DMS79 (cell line): ENCODE measurements around the gene RASL10B.
"Not testable (repeated sequence)": the region's sequence is repeated elsewhere in the genome, so short reads cannot be mapped to it uniquely, and the experiment has no call there.

Source experiments
- DNase-seq: peaks from one replicate; lab custom pipeline; 2025; lab: John Stamatoyannopoulos, UW

RASL10B gene, protein sequence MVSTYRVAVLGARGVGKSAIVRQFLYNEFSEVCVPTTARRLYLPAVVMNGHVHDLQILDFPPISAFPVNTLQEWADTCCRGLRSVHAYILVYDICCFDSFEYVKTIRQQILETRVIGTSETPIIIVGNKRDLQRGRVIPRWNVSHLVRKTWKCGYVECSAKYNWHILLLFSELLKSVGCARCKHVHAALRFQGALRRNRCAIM

DNA sequence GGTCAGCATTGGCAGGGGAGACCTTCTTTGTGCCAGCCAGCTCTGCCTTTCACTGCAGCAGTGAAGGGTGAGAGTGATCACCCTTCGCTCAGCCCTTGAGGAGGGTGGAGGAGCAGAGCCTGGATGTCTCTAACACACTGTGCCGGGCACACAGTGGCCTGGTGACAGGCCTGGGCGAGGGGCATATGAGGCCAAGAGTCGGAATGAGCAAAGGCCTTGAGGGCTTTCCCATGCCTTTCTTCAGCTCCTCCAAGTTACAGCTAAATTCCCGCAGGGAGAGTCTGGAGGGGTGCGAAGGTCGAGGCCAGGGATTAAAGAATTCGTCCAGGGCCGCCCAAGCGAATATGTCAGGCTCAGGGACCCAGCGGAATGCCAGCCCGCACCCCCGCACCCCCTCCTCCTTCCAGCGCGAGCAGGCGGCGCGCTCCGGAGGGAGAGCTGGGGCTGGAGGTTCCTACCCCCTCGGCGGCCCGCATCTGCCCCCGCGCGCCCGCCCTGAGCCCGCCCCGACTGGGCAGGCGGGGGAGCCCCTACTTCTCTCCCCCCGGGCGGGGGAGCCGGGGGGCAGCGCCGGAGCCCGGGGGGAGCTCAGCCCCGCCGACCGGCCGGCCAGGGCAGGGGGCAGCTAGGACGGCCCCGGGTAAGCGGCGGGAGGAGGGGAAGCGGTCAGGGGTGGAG lies at the start of gene RASL10B:
TSS of gene RASL10B (plus strand) at position 401 of the 678 bp plus-strand sequence. CDS start 3,546 bp downstream, outside the sequence.
- DNase-seq: no peak

DNA sequence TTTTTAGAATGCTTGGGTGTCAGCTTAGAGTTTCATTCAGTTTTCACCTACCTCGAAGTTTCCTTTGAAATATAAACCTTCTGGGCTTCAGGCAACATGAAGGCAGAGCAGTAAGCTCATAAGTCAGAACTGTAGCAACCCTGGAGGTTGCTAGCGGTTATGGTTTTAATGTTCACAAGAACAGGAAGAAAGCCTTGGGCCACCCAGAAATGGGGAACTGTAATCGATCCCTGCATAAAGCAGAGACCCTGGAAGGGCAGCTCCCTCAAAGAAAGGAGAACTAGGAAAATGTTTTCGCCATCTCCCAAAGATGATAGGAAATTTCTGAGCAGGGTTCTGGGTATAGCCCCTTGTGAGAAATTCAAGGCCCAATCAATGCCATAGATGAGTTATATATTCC lies 47.8 kb upstream of the RASL10B start:
- DNase-seq: no peak

DNA sequence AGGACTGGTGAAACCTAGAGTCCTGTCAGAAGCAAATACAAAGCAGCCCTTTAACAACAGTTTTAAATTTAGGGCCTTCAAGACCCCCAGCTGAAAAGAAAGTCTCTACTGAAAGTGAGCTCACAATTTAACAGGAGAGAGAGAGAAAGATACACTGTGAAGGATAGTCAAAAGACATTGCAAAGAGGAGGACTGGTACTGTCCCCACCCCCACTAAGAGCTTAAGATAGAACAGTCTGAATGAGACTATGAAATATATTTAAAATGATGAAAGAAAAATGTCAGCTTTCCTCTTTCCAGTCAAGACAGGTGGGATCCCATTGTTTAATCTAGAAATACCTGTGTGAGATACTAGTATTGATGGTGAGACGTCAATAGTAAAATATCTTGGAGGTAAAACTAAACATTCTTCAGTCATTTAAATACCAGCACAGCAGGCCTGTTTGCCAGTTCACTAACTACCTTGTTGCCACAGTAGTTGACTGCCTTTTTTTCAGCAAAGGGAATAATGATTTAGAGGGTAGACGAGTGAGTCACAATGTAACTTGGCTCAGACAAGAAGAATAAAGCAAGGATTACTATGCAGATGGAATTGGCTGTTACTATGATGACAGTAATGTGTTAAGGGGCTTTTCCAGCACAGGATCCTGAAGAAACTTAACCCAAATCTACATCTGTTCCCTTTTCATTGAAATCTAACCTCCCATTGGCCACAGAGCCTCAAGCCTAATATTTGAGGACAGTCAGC lies 47.2 kb upstream of the RASL10B start:
- no peak for DNase-seq

DNA sequence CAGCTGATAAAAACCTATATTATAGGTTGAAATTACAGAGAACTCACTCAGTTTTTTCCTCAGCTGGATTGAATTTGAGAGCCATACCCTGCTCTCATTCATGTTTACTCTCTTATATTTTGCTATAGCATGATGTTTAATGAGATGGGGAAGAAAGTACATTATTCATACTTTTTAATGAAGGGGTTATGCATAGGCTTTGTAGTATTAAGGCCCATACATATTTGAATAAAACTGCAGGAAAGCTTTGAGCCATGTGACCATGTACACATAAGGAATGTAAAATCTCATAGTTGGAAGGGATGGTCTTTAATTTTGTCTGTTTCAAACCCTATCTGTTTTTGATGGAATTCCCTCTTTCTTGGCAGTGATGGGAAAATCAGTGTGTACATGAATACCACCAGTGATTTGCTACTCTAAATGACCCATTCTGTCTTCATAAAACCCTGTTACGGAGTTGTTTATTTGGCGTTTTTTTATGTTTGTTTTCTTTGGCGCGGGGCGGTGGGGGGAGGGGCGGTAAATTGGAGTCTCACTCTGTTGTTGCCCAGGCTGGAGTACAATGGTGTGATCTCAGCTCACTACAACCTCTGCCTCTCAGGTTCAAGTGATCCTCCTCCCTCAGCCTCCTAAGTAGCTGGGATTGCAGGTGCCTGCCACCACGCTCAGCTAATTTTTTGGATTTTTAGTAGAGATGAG lies 38.8 kb upstream of the RASL10B start:
- DNase-seq: no peak

DNA sequence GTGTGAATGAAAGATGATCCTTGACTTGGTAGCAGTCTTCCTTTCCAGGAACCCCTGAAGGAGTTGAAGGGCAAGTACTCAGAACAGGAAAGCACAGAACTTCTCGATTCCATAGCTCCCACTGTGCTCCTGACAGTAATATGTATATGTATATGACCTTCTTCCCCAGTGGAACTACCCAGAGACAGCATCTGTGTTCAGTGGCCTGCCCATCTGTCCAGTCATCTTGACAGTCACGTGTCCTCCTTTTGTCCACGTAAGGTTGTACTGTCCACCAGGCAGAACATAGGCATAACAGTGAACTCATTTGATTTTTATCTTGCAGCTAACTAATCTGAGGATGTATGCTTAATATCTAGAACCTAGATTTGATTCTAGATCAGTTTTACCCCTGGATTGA lies 37.8 kb upstream of the RASL10B start:
- DNase-seq: no peak

DNA sequence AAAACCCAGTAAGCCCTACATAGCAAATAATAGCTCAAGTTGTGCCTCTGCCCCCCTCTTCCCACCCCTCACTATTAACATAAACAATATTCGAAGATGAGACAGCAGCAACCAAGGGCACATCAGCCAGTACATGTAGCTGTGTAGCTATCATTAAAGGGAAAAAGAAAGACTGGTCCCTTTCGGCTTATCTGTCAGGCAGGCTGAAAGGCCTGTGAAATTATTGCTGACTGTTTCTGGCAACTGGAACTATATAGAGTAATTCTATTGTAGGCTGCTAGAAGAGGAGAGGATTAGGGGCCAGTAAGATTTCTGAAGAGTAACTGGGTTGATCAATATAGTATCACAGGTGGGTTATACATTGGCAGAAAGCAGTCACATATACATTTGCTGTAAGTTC lies 36.5 kb upstream of the RASL10B start:
- no peak for DNase-seq

DNA sequence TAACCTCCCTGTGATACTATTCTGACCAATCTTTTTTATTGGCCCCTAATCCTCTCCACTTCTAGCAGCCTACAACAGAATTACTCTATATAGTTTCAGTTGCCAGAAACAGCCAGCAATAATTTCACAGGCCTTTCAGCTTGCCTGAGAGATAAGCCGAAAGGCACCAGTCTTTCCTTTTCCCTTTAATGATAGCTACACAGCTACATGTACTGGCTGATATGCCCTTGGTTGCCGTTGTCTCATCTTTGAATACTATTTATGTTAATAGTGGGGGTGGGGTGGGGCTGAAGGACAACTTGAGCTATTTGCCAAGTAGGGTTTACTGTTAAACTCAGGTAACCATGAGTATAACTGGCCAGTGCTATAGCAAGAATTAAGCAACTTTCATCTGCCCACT lies 35.8 kb upstream of the RASL10B start:
- no peak for DNase-seq

DNA sequence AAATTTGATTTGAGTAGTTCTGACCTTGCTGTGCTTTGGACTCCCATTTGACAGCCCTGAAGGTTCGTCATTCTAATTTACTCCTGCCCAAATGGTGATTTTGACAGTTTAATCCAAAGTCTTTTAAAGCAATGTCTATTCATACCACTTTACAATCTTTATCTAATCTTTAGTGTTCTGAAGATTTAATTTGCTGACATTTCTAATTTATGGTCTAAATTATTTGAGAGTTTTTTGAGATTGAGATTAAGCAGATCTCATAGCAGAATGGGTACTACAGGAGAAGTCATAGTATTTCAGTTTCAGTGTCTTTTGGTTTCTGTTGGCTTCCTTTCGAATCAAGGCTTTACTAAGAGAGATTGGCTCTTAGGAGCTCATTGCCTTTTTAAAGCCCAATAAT lies 32.6 kb upstream of the RASL10B start:
- no peak for DNase-seq

DNA sequence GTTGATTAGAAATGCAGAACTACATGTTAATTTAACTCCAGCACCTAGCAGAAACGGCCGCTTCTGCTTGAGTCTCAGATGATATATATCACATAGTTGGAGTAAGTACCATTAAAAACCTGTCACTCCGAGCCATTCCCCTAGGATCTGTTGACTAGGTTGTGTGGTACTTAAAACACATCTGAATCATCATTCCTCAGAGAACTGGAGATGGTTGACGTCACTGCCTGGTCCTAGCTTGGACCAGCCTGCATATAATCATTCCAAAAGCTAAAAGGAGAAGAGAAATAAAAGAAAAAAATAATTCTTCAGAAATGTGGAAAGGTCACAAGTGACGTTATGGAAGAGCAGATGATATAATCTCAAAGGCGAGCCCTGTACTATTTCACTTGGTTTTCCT lies 31.3 kb upstream of the RASL10B start:
- no peak for DNase-seq

DNA sequence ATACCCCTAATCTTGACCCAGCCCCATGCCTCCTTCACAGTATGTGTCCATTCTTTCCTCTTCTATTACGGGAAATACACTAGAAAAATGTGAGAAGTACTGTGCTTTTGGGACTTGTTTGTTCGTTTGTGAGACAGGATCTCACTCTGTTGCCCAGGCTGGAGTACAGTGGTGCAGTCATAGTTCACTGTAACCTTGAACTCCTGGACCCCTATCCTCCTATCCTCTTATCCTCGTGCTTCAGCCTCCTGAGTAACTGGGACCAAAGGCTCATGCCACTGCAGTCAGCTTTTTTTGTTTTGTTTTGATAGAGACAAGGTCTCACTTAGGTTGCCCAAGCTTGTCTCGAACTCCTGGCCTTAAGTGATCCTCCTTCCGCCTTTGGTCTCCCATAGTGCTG lies 29.9 kb upstream of the RASL10B start:
- DNase-seq: no peak

DNA sequence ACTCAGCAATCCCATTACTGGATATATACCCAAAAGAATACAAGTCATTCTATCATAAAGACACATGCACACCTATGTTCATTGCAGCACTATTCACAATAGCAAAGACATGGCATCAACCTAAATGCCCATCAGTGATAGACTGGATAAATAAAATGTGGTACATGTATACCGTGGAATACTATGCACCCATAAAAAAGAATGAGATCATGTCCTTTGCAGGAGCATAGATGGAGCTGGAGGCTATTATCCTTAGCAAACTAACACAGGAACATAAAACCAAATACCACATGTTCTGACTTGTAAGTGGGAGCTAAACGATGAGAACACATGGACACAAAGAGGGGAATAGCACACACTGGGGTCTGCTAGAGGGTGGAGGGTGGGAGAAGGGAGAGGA lies 28.1 kb upstream of the RASL10B start:
- DNase-seq: not testable (repeated sequence)

DNA sequence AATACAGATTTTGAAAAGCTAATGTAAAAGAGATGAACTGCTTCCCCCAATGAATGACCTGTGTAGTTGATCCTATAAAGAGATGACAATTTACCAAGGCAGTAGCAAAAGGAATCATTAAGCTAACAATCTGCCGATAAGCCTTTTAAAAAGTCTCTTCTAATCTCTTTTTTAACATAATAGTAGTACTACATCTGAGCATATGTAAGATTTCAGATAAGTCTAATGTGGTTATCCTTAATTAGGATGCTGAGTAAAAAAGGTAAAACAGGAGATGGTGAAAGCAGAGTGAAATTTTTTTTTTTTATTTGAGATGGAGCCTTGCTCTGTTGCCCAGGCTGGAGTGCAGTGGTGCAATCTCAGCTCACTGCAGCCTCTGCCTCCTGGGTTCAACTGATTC lies 26.2 kb upstream of the RASL10B start:
- no peak for DNase-seq

DNA sequence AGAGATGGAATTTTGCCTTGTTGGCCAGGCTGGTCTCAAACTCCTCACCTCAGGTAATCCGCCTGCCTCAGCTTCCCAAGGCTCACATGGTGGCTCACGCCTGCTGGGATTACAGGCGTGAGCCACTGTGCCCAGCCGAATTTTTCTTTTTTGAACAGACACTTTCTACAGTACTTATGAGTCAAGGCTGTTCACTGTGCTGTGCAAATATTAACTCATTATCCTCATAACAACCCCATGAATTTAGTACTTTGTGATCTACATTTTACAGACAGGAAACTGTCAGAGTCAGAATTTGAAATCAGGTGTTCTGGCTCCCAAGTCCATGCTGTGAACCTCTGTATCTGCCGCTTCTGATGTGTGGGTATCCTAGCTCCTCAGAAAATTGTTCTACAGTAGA lies 25.7 kb upstream of the RASL10B start:
- DNase-seq: no peak

DNA sequence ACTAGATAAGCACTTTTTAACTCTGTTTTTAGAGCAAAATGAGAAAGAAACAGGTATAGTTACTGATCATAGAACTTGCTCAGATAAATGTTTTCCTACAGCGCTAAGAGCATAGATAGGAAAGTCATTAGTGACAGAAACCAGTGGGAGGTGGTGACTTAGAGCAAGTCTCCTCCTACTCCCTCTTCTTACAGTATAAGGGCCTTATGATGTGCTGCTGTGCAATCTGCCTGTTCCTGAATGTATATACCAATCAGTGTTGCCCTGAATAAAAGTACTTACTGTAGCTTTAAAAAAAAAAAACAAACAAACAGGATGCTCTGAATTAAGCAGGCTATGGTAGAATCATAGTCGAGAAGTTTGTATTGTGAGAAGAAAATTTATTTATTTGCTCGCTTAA lies 23.3 kb upstream of the RASL10B start:
- no peak for DNase-seq

DNA sequence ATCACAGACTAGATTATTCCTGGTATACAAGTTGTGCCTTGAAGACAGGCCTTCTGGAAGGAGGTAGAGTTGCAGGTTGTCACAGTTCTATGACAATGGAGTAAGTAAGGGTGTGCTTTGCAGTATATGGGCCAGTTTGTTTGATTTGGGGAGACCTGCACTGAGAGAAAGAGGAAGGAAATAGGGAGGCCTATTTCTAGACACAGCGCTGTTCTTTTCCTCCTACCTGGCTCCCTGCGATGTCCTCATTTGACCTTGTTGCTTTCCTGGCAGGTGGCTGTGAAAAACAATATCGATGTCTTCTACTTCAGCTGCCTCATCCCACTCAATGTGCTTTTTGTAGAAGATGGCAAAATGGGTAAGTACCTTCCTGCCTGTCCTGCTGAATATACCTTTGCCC lies 22.5 kb upstream of the RASL10B start:
- DNase-seq: no peak

DNA sequence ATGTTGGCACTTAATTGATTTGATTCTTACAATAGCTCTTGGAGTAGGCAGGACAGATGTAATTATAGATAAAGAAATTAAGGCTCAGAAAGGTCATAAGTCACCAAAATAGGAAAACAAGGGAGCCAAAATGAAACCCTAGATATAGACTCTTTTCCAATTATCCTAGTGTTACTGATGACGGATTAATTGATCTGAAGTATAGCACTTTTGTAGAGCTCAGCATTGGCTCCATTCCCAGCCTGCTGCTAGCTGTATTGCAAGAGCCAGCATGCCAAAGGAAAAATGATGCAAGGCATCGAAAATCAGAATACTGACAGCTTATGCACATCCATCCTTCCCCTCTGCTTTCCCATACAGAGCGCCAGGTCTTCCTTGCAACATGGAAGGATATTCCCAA lies 21.6 kb upstream of the RASL10B start:
- peak; percentile 12 for DNase-seq

DNA sequence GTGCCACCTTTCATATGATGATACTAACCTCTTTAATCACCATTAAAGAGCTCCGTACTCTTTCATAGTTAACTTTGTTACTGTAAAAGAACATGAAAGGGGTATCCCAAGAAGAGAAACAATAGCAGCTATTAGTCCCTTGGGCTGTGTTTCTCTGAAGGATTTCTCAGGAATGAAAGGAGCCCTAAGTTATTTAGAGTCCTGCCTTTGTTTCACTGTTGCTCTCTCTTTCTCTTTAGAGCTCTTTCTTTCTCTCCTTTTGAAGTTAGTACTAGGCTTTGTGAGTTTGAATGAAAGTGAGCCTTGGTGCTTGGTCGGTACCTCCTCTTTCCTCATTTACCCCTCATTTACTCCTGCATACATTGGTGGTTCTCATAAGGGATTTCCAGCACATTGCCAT lies 20.5 kb upstream of the RASL10B start:
- no peak for DNase-seq

DNA sequence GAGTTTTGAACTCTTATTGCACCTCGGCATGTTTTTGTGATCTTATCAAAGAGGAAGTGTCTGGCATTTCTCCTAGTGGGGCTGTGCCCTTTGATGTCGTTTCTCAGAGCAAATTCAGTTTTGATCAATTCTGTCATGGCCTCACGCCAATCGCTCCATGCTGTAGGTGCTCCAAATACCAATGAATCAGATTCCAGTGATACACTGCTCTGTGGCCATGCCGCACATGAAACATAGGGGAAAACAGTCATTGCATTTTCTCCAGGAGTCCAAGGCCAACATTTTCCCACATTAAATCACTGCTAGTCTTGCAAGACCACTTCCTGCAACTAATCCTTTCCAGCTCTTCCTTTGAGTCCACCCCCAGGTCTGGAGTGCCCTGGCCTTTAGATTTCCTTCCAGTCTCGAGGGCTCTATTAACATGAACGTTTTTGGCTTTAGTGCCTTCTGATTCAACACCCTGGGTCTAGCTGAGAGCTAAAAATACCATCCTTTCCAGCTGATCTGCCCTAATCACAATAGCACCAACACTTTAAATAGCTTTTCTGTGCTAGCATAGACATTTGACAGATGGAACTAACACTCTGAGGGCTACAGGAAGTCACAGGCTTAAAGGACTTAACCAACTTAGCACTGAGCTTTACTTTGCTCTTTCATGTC lies 18.2 kb upstream of the RASL10B start:
- DNase-seq: no peak

DNA sequence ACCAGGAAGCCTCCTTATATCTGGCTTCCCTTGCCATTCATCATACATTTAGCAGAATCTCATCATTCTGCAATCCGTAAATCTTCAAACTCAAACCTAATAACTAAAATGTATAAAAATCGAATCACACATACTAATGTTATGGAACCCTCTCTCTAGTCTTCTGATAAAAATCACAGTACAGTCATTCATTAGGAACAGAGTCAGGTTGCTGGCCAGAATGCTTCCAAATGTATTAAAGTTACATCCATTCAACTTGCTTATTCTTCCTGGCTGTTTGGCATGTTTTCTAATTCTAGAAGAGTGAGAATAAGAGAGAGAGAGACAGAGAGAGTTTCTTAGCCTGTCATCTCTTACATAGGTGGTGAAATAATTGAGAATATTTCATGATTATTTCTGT lies 16.5 kb upstream of the RASL10B start:
- DNase-seq: no peak

DNA sequence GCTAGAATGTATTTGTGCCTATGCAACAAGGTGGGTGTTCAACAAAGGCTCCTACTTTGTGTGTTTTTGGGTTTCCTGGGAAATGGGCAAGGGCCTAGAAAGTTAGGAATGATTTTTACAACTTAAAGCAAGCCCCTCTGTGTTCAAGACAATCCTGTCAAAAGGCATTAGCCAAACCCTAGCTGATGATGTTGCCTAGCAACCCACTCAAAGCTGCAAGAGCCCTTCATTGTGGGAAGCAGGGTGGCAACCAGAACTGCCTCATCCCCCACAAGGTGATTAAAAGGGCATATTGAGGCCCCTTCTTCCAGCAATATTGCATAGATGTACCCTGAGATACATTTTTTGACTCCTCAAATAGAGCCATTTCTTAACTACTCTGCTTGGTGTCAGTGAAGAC lies 16.0 kb upstream of the RASL10B start:
- DNase-seq: peak; percentile 23

DNA sequence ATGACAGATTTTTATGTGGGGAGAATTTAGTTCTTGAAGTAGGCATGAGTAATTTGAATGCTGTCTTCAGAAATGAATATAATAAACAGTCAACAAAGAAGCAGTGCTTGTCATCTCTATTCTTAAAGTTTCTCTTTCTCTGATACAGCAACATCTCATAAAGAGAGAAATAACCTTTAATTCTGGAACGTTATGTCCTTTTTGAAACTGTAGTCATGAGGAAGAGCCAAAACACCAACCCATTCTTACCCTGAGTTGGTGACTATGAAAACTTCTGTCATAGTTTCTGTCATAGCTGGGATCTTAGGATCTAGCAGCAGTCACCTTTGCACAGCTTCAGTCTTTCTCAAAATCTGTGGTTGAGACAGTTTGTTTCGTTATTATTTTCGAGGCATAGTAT lies 15.3 kb upstream of the RASL10B start:
- DNase-seq: no peak

DNA sequence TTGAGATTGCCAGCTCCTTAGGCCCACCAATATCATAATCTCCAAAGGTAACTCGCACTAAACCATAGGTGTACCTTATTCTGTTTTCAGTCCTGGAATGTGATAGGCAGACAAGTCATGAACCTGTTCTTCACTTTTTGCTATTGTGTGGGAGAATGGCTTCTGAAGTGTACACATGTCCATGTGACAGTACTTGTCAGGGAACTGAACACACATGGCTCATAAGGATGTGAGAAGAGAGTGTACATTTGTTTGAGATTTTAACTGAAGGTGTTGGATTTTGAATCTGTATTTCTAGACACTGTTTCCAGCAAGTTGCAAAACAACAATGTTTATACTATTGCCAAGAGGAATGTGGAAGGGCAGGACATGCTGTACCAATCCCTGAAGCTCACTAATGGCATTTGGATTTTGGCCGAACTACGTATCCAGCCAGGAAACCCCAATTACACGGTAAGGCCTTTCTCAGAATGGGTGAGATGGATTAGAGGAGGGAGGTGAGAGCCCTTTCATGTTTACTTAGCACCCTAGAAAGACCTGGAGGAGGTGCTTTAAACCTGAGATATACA lies 14.5 kb upstream of the RASL10B start:
- DNase-seq: no peak
